B cell (primary cell): ENCODE results near the gene RPS14. TPM values are rescaled to one million over a fixed set of nuclear protein-coding genes. Genes with fewer than 3 reads are reported as not detected.
A peak's percentile ranks its signal among the peaks of the same experiment; 100 is the strongest.

Source experiments
- ATAC-seq: fragments of 200-7000 bp; cut with Tn5 transposase; one replicate; pipeline ENCODE4 v1.10.0; 2021; ENCODE audit warnings: low read depth, mild to moderate bottlenecking, moderate number of reproducible peaks, moderate library complexity
- CTCF ChIA-PET: fragments of 350-600 bp; sonication (Branson Sonifier 250); formaldehyde crosslinking; loops from one replicate; lab custom pipeline; 2021; ENCODE audit warnings: antibody characterized with exemption, inconsistent platforms; lab: Charles Lee
- POLR2A ChIA-PET: fragments of 350-600 bp; sonication (Branson Sonifier 250); formaldehyde crosslinking; loops from one replicate; lab custom pipeline; 2021; ENCODE audit warnings: antibody characterized with exemption; lab: Charles Lee
- DNase-seq: peaks from one replicate; pipeline ENCODE4 v3.0.0; 2013
- H2AFZ ChIP-seq: 2 replicates; pipeline ENCODE4 v1.6.1; 2012; ENCODE audit warnings: mild to moderate bottlenecking, low read depth, low read length; ENCODE audit not compliant: insufficient read depth, poor library complexity, severe bottlenecking
- H3K27ac ChIP-seq, 2 donors: 1 replicate in 1 of 2; 2 replicates in 1 of 2; pipeline ENCODE4 v1.5.1; 2012 to 2013; ENCODE audit warnings: low read length in 2 of 2, mild to moderate bottlenecking in 2 of 2, moderate library complexity in 1 of 2
- H3K27me3 ChIP-seq, 4 experiments: fragments of 200-600 bp in 1 of 4; sonication (generic) in 1 of 4; replicated peaks in 1 of 4; 1 replicate in 2 of 4; 2 replicates in 2 of 4; pipeline versions ENCODE4 v1.6.1 to v1.7.0; 2013 to 2016; ENCODE audit warnings: low read length in 3 of 4, mild to moderate bottlenecking in 2 of 4, mixed read lengths in 1 of 4, moderate library complexity in 1 of 4; ENCODE audit not compliant: insufficient read depth in 4 of 4, control insufficient read depth in 3 of 4; ENCODE audit errors: control extremely low read depth in 1 of 4
- H3K36me3 ChIP-seq, 2 experiments: replicated peaks in 1 of 2; 1 replicate in 1 of 2; 2 replicates in 1 of 2; pipeline versions ENCODE4 v1.6.1 to v1.7.1; 2013; ENCODE audit warnings: low read length in 1 of 2; ENCODE audit not compliant: insufficient read depth in 2 of 2, control insufficient read depth in 1 of 2; ENCODE audit errors: control extremely low read depth in 1 of 2, extremely low read depth in 1 of 2
- H3K4me1 ChIP-seq, 2 donors: fragments of 200-600 bp in 1 of 2; sonication (generic) in 1 of 2; 1 replicate in 1 of 2; 2 replicates in 1 of 2; pipeline versions ENCODE4 v1.5.1 to v1.6.1; 2013 to 2017; ENCODE audit warnings: low read length in 2 of 2; ENCODE audit not compliant: control insufficient read depth in 2 of 2, insufficient read depth in 2 of 2
- H3K4me2 ChIP-seq: replicated peaks from 2 replicates; pipeline ENCODE3; 2012; ENCODE audit warnings: mild to moderate bottlenecking, low read depth, low read length; ENCODE audit not compliant: poor library complexity, severe bottlenecking
- H3K4me3 ChIP-seq, 5 experiments: fragments of 200-600 bp in 1 of 5; sonication (generic) in 1 of 5; 1 replicate in 3 of 5; 2 replicates in 2 of 5; pipeline versions ENCODE4 v1.5.1 to v1.7.0; 2011 to 2016; ENCODE audit warnings: low read length in 4 of 5, mild to moderate bottlenecking in 4 of 5, low read depth in 2 of 5, control low read depth in 1 of 5, moderate library complexity in 1 of 5; ENCODE audit not compliant: insufficient read depth in 1 of 5; ENCODE audit errors: control extremely low read depth in 1 of 5, extremely low read depth in 1 of 5
- H3K79me2 ChIP-seq: fragments of 200-600 bp; sonication (generic); one replicate; pipeline ENCODE4 v1.6.0; 2016; ENCODE audit warnings: low read length; ENCODE audit not compliant: control insufficient read depth, insufficient read depth
- H3K9ac ChIP-seq: fragments of 200-600 bp; sonication (generic); 2 replicates; pipeline ENCODE4 v1.6.1; 2017; ENCODE audit warnings: mild to moderate bottlenecking, low read length, moderate library complexity
- H3K9me3 ChIP-seq, 3 donors: one replicate each; pipeline versions ENCODE4 v1.6.1 to v1.7.1; 2013; ENCODE audit warnings: low read length in 2 of 3; ENCODE audit not compliant: control insufficient read depth in 2 of 3, insufficient read depth in 1 of 3; ENCODE audit errors: control extremely low read depth in 1 of 3
- H4K20me1 ChIP-seq: 2 replicates; pipeline ENCODE4 v1.6.0; 2012; ENCODE audit warnings: mild to moderate bottlenecking, low read length; ENCODE audit not compliant: insufficient read depth, control insufficient read depth, poor library complexity, severe bottlenecking
- H3K27ac Mint-ChIP-seq: one replicate; pipeline ENCODE4 v1.8.0; 2021; ENCODE audit warnings: mixed read lengths
- H3K27me3 Mint-ChIP-seq: one replicate; pipeline ENCODE4 v1.8.0; 2021; ENCODE audit warnings: mixed read lengths
- H3K4me1 Mint-ChIP-seq: one replicate; pipeline ENCODE4 v1.8.0; 2021; ENCODE audit warnings: mixed read lengths
- H3K4me3 Mint-ChIP-seq: one replicate; pipeline ENCODE4 v1.8.0; 2021; ENCODE audit warnings: mixed read lengths
- H3K9me3 Mint-ChIP-seq: one replicate; pipeline ENCODE4 v1.8.0; 2022; ENCODE audit warnings: mixed read lengths; ENCODE audit not compliant: insufficient read depth
- EZH2 ChIP-seq: IDR thresholded peaks from 2 replicates; pipeline ENCODE4 v1.6.1; 2012; ENCODE audit warnings: borderline replicate concordance, low read depth, mild to moderate bottlenecking, moderate library complexity, low read length; ENCODE audit not compliant: insufficient read depth, poor library complexity, severe bottlenecking
- WGBS: methylation state at CpG from one replicate; pipeline ENCODE4 v1.1.5; 2013; ENCODE audit warnings: missing lambda C conversion rate; ENCODE audit not compliant: insufficient coverage; 5-methylcytosine and 5-hydroxymethylcytosine counted together
- intact Hi-C: fragments of 100-400 bp; cut with micrococcal nuclease; formaldehyde crosslinking; loops from one replicate; pipeline ENCODE4 v1.10.0; 2022
- polyA plus RNA-seq: library from polyadenylated mRNA; depleted of rRNA; stranded (reverse); fragments of >200 nt; gene quantifications from 2 replicates; pipeline ENCODE4 v1.2.3, GENCODE V29; 2012
- total RNA-seq, 2 donors: library from RNA; stranded (reverse); fragments of 120-200 nt in 1 of 2; gene quantifications; 1 replicate in 1 of 2; 2 replicates in 1 of 2; pipeline versions ENCODE4 v1.2.3 to v1.2.4, GENCODE V29; 2013 to 2022
- TF ChIP-seq, protein P1 (sequence below): fragments of 200-600 bp; IDR thresholded peaks from one replicate; pipeline ENCODE4 v1.8.0; 2022; ENCODE audit warnings: antibody characterized with exemption, mild to moderate bottlenecking

RPS14 gene
- total and polyA plus RNA-seq, 2 donors (not counting 1 experiment from before 2014, with no cell fraction given), result 3,740 to 6,881 TPM

DNA sequence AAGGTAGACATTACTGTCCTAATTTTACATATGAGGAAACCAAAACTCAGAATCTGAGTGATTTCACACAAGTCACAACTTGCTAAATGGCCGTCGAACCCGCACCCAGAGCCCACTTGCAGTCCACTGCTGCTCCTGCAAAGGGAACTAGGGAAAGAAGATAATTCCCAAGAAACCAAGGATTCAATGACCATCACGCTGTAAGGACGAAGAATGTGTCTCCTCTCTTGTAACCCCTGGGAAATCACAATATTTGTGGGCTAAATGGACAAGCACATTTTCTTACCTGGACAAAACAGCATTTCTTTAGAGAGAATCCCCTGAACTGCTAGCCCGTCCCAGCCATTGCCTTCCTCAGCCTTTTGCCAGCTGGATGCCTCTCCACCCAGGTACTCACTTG, 2.4 kb downstream of the RPS14 start:
- H3K9me3 ChIP-seq, result no peaks in the 10 kb centered on the region
- Mint-ChIP-seq H3K4me1 (peaks cover 28% of the 10 kb centered on the region), H3K27ac (peak overlapping the region; percentile 100), H3K4me3 (peak overlapping the region; percentile 100), H3K27me3 (no peaks in the 10 kb centered on the region), H3K9me3 (no peaks in the 10 kb centered on the region)
- TF ChIP-seq, protein P1, sequence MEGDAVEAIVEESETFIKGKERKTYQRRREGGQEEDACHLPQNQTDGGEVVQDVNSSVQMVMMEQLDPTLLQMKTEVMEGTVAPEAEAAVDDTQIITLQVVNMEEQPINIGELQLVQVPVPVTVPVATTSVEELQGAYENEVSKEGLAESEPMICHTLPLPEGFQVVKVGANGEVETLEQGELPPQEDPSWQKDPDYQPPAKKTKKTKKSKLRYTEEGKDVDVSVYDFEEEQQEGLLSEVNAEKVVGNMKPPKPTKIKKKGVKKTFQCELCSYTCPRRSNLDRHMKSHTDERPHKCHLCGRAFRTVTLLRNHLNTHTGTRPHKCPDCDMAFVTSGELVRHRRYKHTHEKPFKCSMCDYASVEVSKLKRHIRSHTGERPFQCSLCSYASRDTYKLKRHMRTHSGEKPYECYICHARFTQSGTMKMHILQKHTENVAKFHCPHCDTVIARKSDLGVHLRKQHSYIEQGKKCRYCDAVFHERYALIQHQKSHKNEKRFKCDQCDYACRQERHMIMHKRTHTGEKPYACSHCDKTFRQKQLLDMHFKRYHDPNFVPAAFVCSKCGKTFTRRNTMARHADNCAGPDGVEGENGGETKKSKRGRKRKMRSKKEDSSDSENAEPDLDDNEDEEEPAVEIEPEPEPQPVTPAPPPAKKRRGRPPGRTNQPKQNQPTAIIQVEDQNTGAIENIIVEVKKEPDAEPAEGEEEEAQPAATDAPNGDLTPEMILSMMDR, result no peak
- TF ChIP-seq EZH2, result no peak
- no peak overlapping the region for H3K9ac ChIP-seq
- DNase-seq, result no peak
- peaks cover 2 to 53% of the 10 kb centered on the region in 2 experiments for H3K36me3 ChIP-seq
- ATAC-seq, result no peak
- intact Hi-C loops, result no loop called here
- peak overlapping the region in 1 of 2 donors; percentile 98 for H3K27ac ChIP-seq
- peak overlapping the region; percentile 92 for H3K4me2 ChIP-seq
- peaks cover 33% of the 10 kb centered on the region for H3K79me2 ChIP-seq
- no peaks in the 10 kb centered on the region for H3K27me3 ChIP-seq
- WGBS, result 95% methylated on average over 4 of the region's 6 CpGs
- ChIA-PET POLR2A (interaction anchor here (0.6 kb wide), 1 partner anchor 52 kb away, joined by 5 read pairs; no protein-coding TSS in a partner anchor), CTCF (interaction anchor here (1.0 to 2.7 kb wide), 4 partner anchors 9 to 12 kb away, joined by 3 to 11 read pairs (median 4); no protein-coding TSS in a partner anchor)
- H3K4me1 ChIP-seq, result peaks cover 15 to 21% of the 10 kb centered on the region in 2 donors
- H3K4me3 ChIP-seq, result no peak overlapping the region
- no peak overlapping the region for H2AFZ ChIP-seq
- H4K20me1 ChIP-seq, result peaks cover 54% of the 10 kb centered on the region

DNA sequence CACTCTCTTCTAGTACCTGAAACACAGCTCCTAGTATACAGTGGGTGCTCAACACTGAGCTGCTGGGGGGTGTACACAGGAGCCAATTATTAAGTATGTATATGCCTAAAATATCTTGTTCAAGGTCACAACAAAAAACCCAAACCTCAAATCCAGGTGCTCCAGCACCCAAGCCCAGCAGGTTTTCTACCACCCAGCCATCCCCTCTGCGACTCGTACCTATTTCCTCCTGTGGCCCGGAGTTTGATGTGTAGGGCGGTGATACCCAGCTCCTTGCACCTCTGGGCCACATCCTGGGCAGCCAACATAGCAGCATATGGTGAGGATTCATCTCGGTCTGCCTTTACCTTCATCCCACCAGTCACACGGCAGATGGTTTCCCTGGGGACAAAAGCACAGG, 3.0 kb downstream of the RPS14 start:
- WGBS, result 100% methylated on average over 4 of the region's 6 CpGs
- H3K27ac ChIP-seq, result peak overlapping the region in 1 of 2 donors; percentile 98
- no peaks in the 10 kb centered on the region for H3K9me3 Mint-ChIP-seq
- H3K4me1 Mint-ChIP-seq, result peaks cover 28% of the 10 kb centered on the region
- ChIA-PET CTCF (interaction anchor here (1.1 to 2.7 kb wide), 4 partner anchors 10 to 48 kb away, joined by 3 to 11 read pairs (median 4); no protein-coding TSS in a partner anchor), POLR2A (no interaction called here)
- H3K9ac ChIP-seq, result no peak overlapping the region
- peak overlapping the region; percentile 4 for H3K27ac Mint-ChIP-seq
- no peak overlapping the region for H3K4me3 Mint-ChIP-seq
- H3K27me3 Mint-ChIP-seq, result no peaks in the 10 kb centered on the region
- intact Hi-C loops, result no loop called here
- H3K4me2 ChIP-seq, result no peak overlapping the region
- peaks cover 2 to 53% of the 10 kb centered on the region in 2 experiments for H3K36me3 ChIP-seq
- peaks cover 54% of the 10 kb centered on the region for H4K20me1 ChIP-seq
- peaks cover 15 to 21% of the 10 kb centered on the region in 2 donors for H3K4me1 ChIP-seq
- peaks cover 33% of the 10 kb centered on the region for H3K79me2 ChIP-seq
- H2AFZ ChIP-seq, result no peak overlapping the region
- ATAC-seq, result no peak
- TF ChIP-seq, protein P1, result no peak
- TF ChIP-seq EZH2, result no peak
- H3K27me3 ChIP-seq, result no peaks in the 10 kb centered on the region
- H3K4me3 ChIP-seq, result no peak overlapping the region
- no peak for DNase-seq
- H3K9me3 ChIP-seq, result no peaks in the 10 kb centered on the region
